B cell (primary cell): ENCODE results near the gene HMGA1. TPM values are rescaled to one million over a fixed set of nuclear protein-coding genes. Genes with fewer than 3 reads are reported as not detected.
A peak's percentile ranks its signal among the peaks of the same experiment; 100 is the strongest.
"Not testable (repeated sequence)": the region's sequence is repeated elsewhere in the genome, so short reads cannot be mapped to it uniquely, and the experiment has no call there.

Source experiments
- ATAC-seq: fragments of 200-7000 bp; cut with Tn5 transposase; one replicate; pipeline ENCODE4 v1.10.0; 2021; ENCODE audit warnings: low read depth, mild to moderate bottlenecking, moderate number of reproducible peaks, moderate library complexity
- CTCF ChIA-PET: fragments of 350-600 bp; sonication (Branson Sonifier 250); formaldehyde crosslinking; loops from one replicate; lab custom pipeline; 2021; ENCODE audit warnings: antibody characterized with exemption, inconsistent platforms; lab: Charles Lee
- POLR2A ChIA-PET: fragments of 350-600 bp; sonication (Branson Sonifier 250); formaldehyde crosslinking; loops from one replicate; lab custom pipeline; 2021; ENCODE audit warnings: antibody characterized with exemption; lab: Charles Lee
- DNase-seq: peaks from one replicate; pipeline ENCODE4 v3.0.0; 2013
- H2AFZ ChIP-seq: 2 replicates; pipeline ENCODE4 v1.6.1; 2012; ENCODE audit warnings: mild to moderate bottlenecking, low read depth, low read length; ENCODE audit not compliant: insufficient read depth, poor library complexity, severe bottlenecking
- H3K27ac ChIP-seq, 2 donors: 1 replicate in 1 of 2; 2 replicates in 1 of 2; pipeline ENCODE4 v1.5.1; 2012 to 2013; ENCODE audit warnings: low read length in 2 of 2, mild to moderate bottlenecking in 2 of 2, moderate library complexity in 1 of 2
- H3K27me3 ChIP-seq, 4 experiments: fragments of 200-600 bp in 1 of 4; sonication (generic) in 1 of 4; replicated peaks in 1 of 4; 1 replicate in 2 of 4; 2 replicates in 2 of 4; pipeline versions ENCODE4 v1.6.1 to v1.7.0; 2013 to 2016; ENCODE audit warnings: low read length in 3 of 4, mild to moderate bottlenecking in 2 of 4, mixed read lengths in 1 of 4, moderate library complexity in 1 of 4; ENCODE audit not compliant: insufficient read depth in 4 of 4, control insufficient read depth in 3 of 4; ENCODE audit errors: control extremely low read depth in 1 of 4
- H3K36me3 ChIP-seq, 2 experiments: replicated peaks in 1 of 2; 1 replicate in 1 of 2; 2 replicates in 1 of 2; pipeline versions ENCODE4 v1.6.1 to v1.7.1; 2013; ENCODE audit warnings: low read length in 1 of 2; ENCODE audit not compliant: insufficient read depth in 2 of 2, control insufficient read depth in 1 of 2; ENCODE audit errors: control extremely low read depth in 1 of 2, extremely low read depth in 1 of 2
- H3K4me1 ChIP-seq, 2 donors: fragments of 200-600 bp in 1 of 2; sonication (generic) in 1 of 2; 1 replicate in 1 of 2; 2 replicates in 1 of 2; pipeline versions ENCODE4 v1.5.1 to v1.6.1; 2013 to 2017; ENCODE audit warnings: low read length in 2 of 2; ENCODE audit not compliant: control insufficient read depth in 2 of 2, insufficient read depth in 2 of 2
- H3K4me2 ChIP-seq: replicated peaks from 2 replicates; pipeline ENCODE3; 2012; ENCODE audit warnings: mild to moderate bottlenecking, low read depth, low read length; ENCODE audit not compliant: poor library complexity, severe bottlenecking
- H3K4me3 ChIP-seq, 5 experiments: fragments of 200-600 bp in 1 of 5; sonication (generic) in 1 of 5; 1 replicate in 3 of 5; 2 replicates in 2 of 5; pipeline versions ENCODE4 v1.5.1 to v1.7.0; 2011 to 2016; ENCODE audit warnings: low read length in 4 of 5, mild to moderate bottlenecking in 4 of 5, low read depth in 2 of 5, control low read depth in 1 of 5, moderate library complexity in 1 of 5; ENCODE audit not compliant: insufficient read depth in 1 of 5; ENCODE audit errors: control extremely low read depth in 1 of 5, extremely low read depth in 1 of 5
- H3K79me2 ChIP-seq: fragments of 200-600 bp; sonication (generic); one replicate; pipeline ENCODE4 v1.6.0; 2016; ENCODE audit warnings: low read length; ENCODE audit not compliant: control insufficient read depth, insufficient read depth
- H3K9ac ChIP-seq: fragments of 200-600 bp; sonication (generic); 2 replicates; pipeline ENCODE4 v1.6.1; 2017; ENCODE audit warnings: mild to moderate bottlenecking, low read length, moderate library complexity
- H3K9me3 ChIP-seq, 3 donors: one replicate each; pipeline versions ENCODE4 v1.6.1 to v1.7.1; 2013; ENCODE audit warnings: low read length in 2 of 3; ENCODE audit not compliant: control insufficient read depth in 2 of 3, insufficient read depth in 1 of 3; ENCODE audit errors: control extremely low read depth in 1 of 3
- H4K20me1 ChIP-seq: 2 replicates; pipeline ENCODE4 v1.6.0; 2012; ENCODE audit warnings: mild to moderate bottlenecking, low read length; ENCODE audit not compliant: insufficient read depth, control insufficient read depth, poor library complexity, severe bottlenecking
- H3K27ac Mint-ChIP-seq: one replicate; pipeline ENCODE4 v1.8.0; 2021; ENCODE audit warnings: mixed read lengths
- H3K27me3 Mint-ChIP-seq: one replicate; pipeline ENCODE4 v1.8.0; 2021; ENCODE audit warnings: mixed read lengths
- H3K4me1 Mint-ChIP-seq: one replicate; pipeline ENCODE4 v1.8.0; 2021; ENCODE audit warnings: mixed read lengths
- H3K4me3 Mint-ChIP-seq: one replicate; pipeline ENCODE4 v1.8.0; 2021; ENCODE audit warnings: mixed read lengths
- H3K9me3 Mint-ChIP-seq: one replicate; pipeline ENCODE4 v1.8.0; 2022; ENCODE audit warnings: mixed read lengths; ENCODE audit not compliant: insufficient read depth
- CTCF ChIP-seq: fragments of 200-600 bp; IDR thresholded peaks from one replicate; pipeline ENCODE4 v1.8.0; 2022; ENCODE audit warnings: antibody characterized with exemption, mild to moderate bottlenecking
- EZH2 ChIP-seq: IDR thresholded peaks from 2 replicates; pipeline ENCODE4 v1.6.1; 2012; ENCODE audit warnings: borderline replicate concordance, low read depth, mild to moderate bottlenecking, moderate library complexity, low read length; ENCODE audit not compliant: insufficient read depth, poor library complexity, severe bottlenecking
- WGBS: methylation state at CpG from one replicate; pipeline ENCODE4 v1.1.5; 2013; ENCODE audit warnings: missing lambda C conversion rate; ENCODE audit not compliant: insufficient coverage; 5-methylcytosine and 5-hydroxymethylcytosine counted together
- intact Hi-C: fragments of 100-400 bp; cut with micrococcal nuclease; formaldehyde crosslinking; loops from one replicate; pipeline ENCODE4 v1.10.0; 2022
- polyA plus RNA-seq: library from polyadenylated mRNA; depleted of rRNA; stranded (reverse); fragments of >200 nt; gene quantifications from 2 replicates; pipeline ENCODE4 v1.2.3, GENCODE V29; 2012
- total RNA-seq, 2 donors: library from RNA; stranded (reverse); fragments of 120-200 nt in 1 of 2; gene quantifications; 1 replicate in 1 of 2; 2 replicates in 1 of 2; pipeline versions ENCODE4 v1.2.3 to v1.2.4, GENCODE V29; 2013 to 2022

Gene HMGA1
- total and polyA plus RNA-seq, 2 donors (not counting 1 experiment from before 2014, with no cell fraction given): 59.6 to 66.4 TPM

- Histone ChIP-seq H3K4me1 (peaks cover 14 to 32% of the 10 kb centered on the region in 2 donors), H2AFZ (peak overlapping the region; percentile 97), H3K27ac (peak overlapping the region; percentile 87 to 93), H3K9me3 (peaks cover 0 to 4% (median 0%) of the 10 kb centered on the region in 3 donors), H3K36me3 (peaks cover 0 to 6% of the 10 kb centered on the region in 2 experiments), H3K4me2 (peak overlapping the region; percentile 94), H3K9ac (peak overlapping the region; percentile 95), H3K4me3 (peak overlapping the region in 4 of 5 experiments; percentile 78 to 97 (median 92)), H4K20me1 (peaks cover 8% of the 10 kb centered on the region), H3K79me2 (peaks cover 14% of the 10 kb centered on the region), H3K27me3 (no peaks in the 10 kb centered on the region)
- Mint-ChIP-seq H3K27ac (peak overlapping the region; percentile 97), H3K4me3 (peak overlapping the region; percentile 99), H3K9me3 (no peaks in the 10 kb centered on the region), H3K27me3 (no peaks in the 10 kb centered on the region), H3K4me1 (peaks cover 38% of the 10 kb centered on the region)
- 35% methylated on average over 10 of the region's 18 CpGs for WGBS
- ATAC-seq: peak; percentile 22
- ChIA-PET CTCF (interaction anchor here (0.6 to 5.8 kb wide), 41 partner anchors 9 to 890 kb away, joined by 3 to 261 read pairs (median 6); partner anchors contain the start of genes HMGA1, NUDT3 and RPS10), POLR2A (interaction anchor here (0.5 to 4.1 kb wide), 10 partner anchors 13 to 177 kb away, joined by 3 to 34 read pairs (median 6); partner anchors contain the start of genes HMGA1, NUDT3 and RPS10)
- DNase-seq: no peak
- no peak for TF ChIP-seq EZH2
- no peak for TF ChIP-seq CTCF
- intact Hi-C loops: loop anchor here (1.0 to 5.0 kb wide), 11 partner anchors 11 to 891 kb away; partner anchors contain the start of genes LEMD2 and RPS10
Observed at GRCh38 chr6:34249469-34250261, 13.0 kb downstream of the HMGA1 start.

GRCh38 chr6:34252395-34252794, 15.7 kb downstream of the HMGA1 start:
- H3K27ac ChIP-seq, H3K4me3 ChIP-seq, H3K9me3 Mint-ChIP-seq, H3K9ac ChIP-seq, POLR2A ChIA-PET, H4K20me1 ChIP-seq, DNase-seq, H3K36me3 ChIP-seq, intact Hi-C loops, H3K4me3 Mint-ChIP-seq, H3K27ac Mint-ChIP-seq, H3K27me3 Mint-ChIP-seq, H3K9me3 ChIP-seq, H3K27me3 ChIP-seq, H3K4me2 ChIP-seq, H2AFZ ChIP-seq, ATAC-seq: not testable (repeated sequence)
- H3K4me1 ChIP-seq: peaks cover 14 to 21% of the 10 kb centered on the region in 2 donors
- CTCF ChIA-PET: interaction anchor here (0.8 kb wide), 1 partner anchor 65 kb away, joined by 3 read pairs; no protein-coding TSS in a partner anchor
- H3K4me1 Mint-ChIP-seq: peaks cover 22% of the 10 kb centered on the region
- peaks cover 14% of the 10 kb centered on the region for H3K79me2 ChIP-seq
- WGBS: no CpG with 5 or more reads among the region's 2 CpGs
